Cardiac muscle cell (in vitro differentiated cells and primary cell): Measurements from ENCODE around the gene MKRN1. TPM values are rescaled to one million over a fixed set of nuclear protein-coding genes. Genes with fewer than 3 reads are reported as not detected.
"Not testable (repeated sequence)": the region's sequence is repeated elsewhere in the genome, so short reads cannot be mapped to it uniquely, and the experiment has no call there.

Source experiments
- DNase-seq, 2 donors: peaks; one replicate each; pipeline versions ENCODE4 v3.0.0 to v3.0.0-alpha.2; 2010 to 2017; ENCODE audit warnings: low read depth in 1 of 2, low spot score in 1 of 2
- H3K27ac ChIP-seq: fragments of 200-600 bp; sonication (generic); 2 replicates; pipeline ENCODE4 v1.5.1; 2016
- H3K27me3 ChIP-seq: fragments of 200-600 bp; sonication (generic); 2 replicates; pipeline ENCODE4 v1.6.0; 2016; ENCODE audit warnings: control low read depth
- H3K36me3 ChIP-seq: fragments of 200-600 bp; sonication (generic); 2 replicates; pipeline ENCODE4 v1.5.1; 2016; ENCODE audit warnings: control low read depth
- H3K4me1 ChIP-seq: fragments of 200-600 bp; sonication (generic); 2 replicates; pipeline ENCODE4 v1.8.1; 2017; ENCODE audit warnings: low read depth, mild to moderate bottlenecking, mixed run types
- H3K4me3 ChIP-seq: fragments of 200-600 bp; sonication (generic); 2 replicates; pipeline ENCODE4 v1.5.1; 2016; ENCODE audit warnings: mild to moderate bottlenecking
- H3K9me3 ChIP-seq: fragments of 200-600 bp; sonication (generic); 2 replicates; pipeline ENCODE4 v1.5.1; 2017; ENCODE audit warnings: low read depth, mild to moderate bottlenecking, control low read depth
- polyA plus RNA-seq: library from polyadenylated mRNA; unstranded; fragments of >200 nt; fragmentation: Nextera tagmentation; extraction: Ambion mirVana; gene quantifications from 2 replicates; pipeline ENCODE4 v1.2.1, GENCODE V29; 2016
- total RNA-seq: library from RNA; depleted of rRNA; stranded (reverse); fragments of >200 nt; gene quantifications from 2 replicates; pipeline ENCODE4 v1.2.3, GENCODE V29; 2016
- TF ChIP-seq, protein P1 (sequence below): IDR thresholded peaks from 2 replicates; pipeline ENCODE4 v1.5.1; 2012; ENCODE audit warnings: low read depth, mild to moderate bottlenecking, low read length

MKRN1 gene
- total and polyA plus RNA-seq, 2 experiments from 2014 or later = 156 to 247 TPM

DNA sequence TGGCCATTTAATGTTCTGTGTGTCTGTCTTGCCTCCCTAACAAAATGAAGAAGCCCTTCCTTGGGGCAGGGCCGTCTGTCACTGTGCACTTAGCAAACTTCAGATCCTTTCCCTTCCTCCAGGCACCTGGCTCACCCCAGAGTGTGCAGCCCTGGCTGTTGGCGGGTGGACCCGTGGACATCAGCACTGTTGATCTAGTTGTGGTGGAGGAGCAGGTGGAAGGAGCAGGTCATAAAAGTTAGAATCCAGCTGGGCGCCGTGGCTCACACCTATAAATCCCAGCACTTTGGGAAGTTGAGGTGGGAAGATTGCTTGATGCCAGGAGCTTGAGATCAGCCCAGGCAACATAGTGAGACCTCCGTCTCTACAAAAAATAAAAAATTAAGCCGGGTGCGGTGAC lies 62.7 kb downstream of the MKRN1 start:
- TF ChIP-seq, protein P1, sequence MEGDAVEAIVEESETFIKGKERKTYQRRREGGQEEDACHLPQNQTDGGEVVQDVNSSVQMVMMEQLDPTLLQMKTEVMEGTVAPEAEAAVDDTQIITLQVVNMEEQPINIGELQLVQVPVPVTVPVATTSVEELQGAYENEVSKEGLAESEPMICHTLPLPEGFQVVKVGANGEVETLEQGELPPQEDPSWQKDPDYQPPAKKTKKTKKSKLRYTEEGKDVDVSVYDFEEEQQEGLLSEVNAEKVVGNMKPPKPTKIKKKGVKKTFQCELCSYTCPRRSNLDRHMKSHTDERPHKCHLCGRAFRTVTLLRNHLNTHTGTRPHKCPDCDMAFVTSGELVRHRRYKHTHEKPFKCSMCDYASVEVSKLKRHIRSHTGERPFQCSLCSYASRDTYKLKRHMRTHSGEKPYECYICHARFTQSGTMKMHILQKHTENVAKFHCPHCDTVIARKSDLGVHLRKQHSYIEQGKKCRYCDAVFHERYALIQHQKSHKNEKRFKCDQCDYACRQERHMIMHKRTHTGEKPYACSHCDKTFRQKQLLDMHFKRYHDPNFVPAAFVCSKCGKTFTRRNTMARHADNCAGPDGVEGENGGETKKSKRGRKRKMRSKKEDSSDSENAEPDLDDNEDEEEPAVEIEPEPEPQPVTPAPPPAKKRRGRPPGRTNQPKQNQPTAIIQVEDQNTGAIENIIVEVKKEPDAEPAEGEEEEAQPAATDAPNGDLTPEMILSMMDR = no peak
- Histone ChIP-seq H3K4me3 (no peak overlapping the region), H3K4me1 (no peaks in the 10 kb centered on the region), H3K27ac (no peak overlapping the region), H3K36me3 (no peaks in the 10 kb centered on the region), H3K9me3 (no peaks in the 10 kb centered on the region), H3K27me3 (no peaks in the 10 kb centered on the region)
- DNase-seq = no peak

DNA sequence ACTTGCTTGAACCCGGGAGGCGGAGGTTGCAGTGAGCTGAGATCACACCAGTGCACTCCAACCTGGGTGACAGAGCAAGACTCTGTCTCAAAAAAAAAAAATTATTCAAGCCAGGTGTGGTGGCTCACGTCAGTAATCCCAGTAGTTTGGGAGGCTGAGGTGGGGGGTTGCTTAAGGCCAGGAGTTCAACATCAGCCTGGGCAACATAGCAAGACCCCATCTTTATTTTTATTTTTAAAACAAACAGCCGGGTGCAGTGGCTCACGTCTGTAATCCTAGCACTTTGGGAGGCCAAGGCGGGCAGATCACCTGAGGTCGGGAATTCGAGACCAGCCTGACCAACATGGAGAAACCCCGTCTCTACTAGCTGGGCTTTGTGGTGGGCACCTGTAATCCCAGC lies 63.5 kb downstream of the MKRN1 start:
- DNase-seq, H3K4me1 ChIP-seq, H3K27me3 ChIP-seq, H3K9me3 ChIP-seq, H3K36me3 ChIP-seq, H3K27ac ChIP-seq, H3K4me3 ChIP-seq: not testable (repeated sequence)

DNA sequence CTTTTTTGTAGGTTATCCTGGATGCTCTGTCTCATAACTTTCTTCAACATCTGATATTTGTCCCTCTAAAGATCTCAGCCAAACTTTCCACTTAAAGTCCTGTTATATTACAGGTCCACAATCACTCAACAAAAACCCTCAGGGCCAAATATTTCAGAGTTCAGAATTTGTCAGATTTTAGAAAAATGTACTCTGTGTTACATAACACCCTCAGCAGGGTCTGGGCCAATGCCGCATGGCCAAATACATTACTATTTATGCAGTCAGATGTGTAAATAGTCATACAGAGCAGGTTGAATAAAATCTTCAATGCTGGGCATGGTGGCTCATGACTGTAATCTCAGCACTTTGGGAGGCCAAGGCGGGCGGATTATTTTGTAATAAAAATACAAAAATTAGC lies 63.9 kb downstream of the MKRN1 start:
- Histone ChIP-seq H3K9me3 (no peaks in the 10 kb centered on the region), H3K4me1 (no peaks in the 10 kb centered on the region), H3K27ac (no peak overlapping the region), H3K4me3 (no peak overlapping the region), H3K27me3 (no peaks in the 10 kb centered on the region), H3K36me3 (no peaks in the 10 kb centered on the region)
- DNase-seq = no peak
- TF ChIP-seq, protein P1 = no peak

DNA sequence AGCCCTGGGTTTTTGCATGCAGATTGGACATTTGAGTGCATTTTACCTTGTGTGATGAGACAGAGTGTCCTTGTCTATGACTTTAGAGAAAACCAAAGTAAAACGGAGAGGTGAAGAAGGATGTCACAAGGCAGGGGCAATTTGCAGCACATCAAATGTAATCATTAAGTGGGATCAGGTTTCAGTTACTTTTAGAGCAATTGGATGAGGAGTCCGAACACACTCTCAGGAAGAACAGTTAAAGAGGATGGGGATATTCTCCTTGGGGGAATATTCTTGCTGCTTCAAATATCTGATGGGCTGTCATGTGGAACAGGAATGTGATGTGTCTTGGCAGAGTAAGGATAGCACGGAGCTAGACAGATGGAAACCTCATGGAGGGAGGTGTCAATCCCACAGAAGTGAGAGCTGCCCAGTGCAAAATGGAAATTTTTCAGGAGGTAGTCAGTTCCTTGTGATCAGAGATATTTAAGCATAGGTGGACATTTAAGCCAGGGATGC lies 74.7 kb downstream of the MKRN1 start:
- DNase-seq = no peak
- Histone ChIP-seq H3K4me3 (no peak overlapping the region), H3K27ac (no peak overlapping the region), H3K27me3 (no peaks in the 10 kb centered on the region), H3K36me3 (no peaks in the 10 kb centered on the region), H3K9me3 (no peaks in the 10 kb centered on the region), H3K4me1 (peaks cover 4% of the 10 kb centered on the region)
- TF ChIP-seq, protein P1 = no peak

DNA sequence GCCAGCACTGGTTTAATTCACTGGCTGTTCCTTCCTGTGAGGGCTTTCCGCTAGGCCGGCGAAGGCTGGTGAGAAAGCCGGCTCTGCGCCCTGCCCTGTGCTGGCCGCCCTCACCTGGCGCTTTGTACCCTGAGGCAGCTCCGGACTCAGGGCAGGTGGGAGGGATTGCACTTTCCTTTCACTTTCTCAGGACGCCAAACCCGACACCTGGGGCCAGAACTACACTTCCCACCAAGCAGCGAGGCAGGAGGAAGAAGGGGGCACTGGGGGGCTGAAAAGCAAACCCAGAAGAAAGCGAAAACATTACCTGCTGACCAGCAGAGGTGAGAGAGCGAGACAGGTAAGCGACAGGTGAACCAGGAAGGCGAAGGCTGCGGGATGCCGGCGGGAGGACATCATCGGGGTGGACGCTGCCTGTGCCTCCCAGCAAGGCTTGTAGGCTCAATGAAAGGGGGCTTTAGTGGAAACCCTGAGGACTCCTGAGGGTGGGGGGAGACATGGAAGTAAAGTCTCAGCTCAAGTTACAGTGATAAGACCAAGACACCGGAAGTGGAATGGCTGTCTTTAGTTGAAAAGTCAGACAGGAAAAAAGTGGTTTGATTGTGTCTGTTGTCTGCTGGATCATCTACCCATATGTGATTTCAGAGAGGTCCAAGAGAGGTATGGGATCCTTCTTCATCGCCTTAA lies 75.3 kb downstream of the MKRN1 start, which contains the start of gene RAB19:
TSS of gene RAB19 (plus strand) at position 181 of the 687 bp plus-strand sequence. CDS start 3,589 bp downstream, outside the sequence.
- DNase-seq = peak in 1 of 2 donors; percentile 27
- no peaks in the 10 kb centered on the region for H3K36me3 ChIP-seq
- peaks cover 4% of the 10 kb centered on the region for H3K4me1 ChIP-seq
- TF ChIP-seq, protein P1 = no peak
- H3K9me3 ChIP-seq = no peaks in the 10 kb centered on the region
- no peak within 1 kb of the TSS for H3K27ac ChIP-seq
- H3K4me3 ChIP-seq = peak within 1 kb of the TSS; percentile 17
- H3K27me3 ChIP-seq = no peaks in the 10 kb centered on the region

Other genes starting within 250 kb of the MKRN1 start
- gene SLC37A3, start 81.0 kb downstream of the MKRN1 start, total RNA-seq = 49.4 and 50.5 TPM in 2 replicates
- gene SLC37A3, start 81.0 kb downstream of the MKRN1 start, polyA plus RNA-seq = 41.9 and 49.7 TPM in 2 replicates
- 1.2 and 2.0 TPM in 2 replicates for gene RAB19, start 75.4 kb downstream of the MKRN1 start, total RNA-seq
- gene RAB19, start 75.4 kb downstream of the MKRN1 start, polyA plus RNA-seq = 0.37 and 0.39 TPM in 2 replicates
- gene DENND2A, start 161.3 kb upstream of the MKRN1 start, total RNA-seq = 8.9 and 21.7 TPM in 2 replicates
- 14.0 and 18.2 TPM in 2 replicates for gene DENND2A, start 161.3 kb upstream of the MKRN1 start, polyA plus RNA-seq
- gene ADCK2, start 193.4 kb upstream of the MKRN1 start, total RNA-seq = 22.6 and 31.1 TPM in 2 replicates
- gene ADCK2, start 193.4 kb upstream of the MKRN1 start, polyA plus RNA-seq = 13.9 and 23.0 TPM in 2 replicates
- 267 and 1,003 TPM in 2 replicates for gene NDUFB2, start 217.2 kb upstream of the MKRN1 start, total RNA-seq
- gene NDUFB2, start 217.2 kb upstream of the MKRN1 start, polyA plus RNA-seq = 391 and 693 TPM in 2 replicates